ENCODE data around the gene NPTN.
A peak's percentile ranks its signal among the peaks of the same experiment; 100 is the strongest.
"Not testable (repeated sequence)": the region's sequence is repeated elsewhere in the genome, so short reads cannot be mapped to it uniquely, and the experiment has no call there.

Gene NPTN

GRCh38 chr15:73570355-73571032, 62.7 kb downstream of the NPTN start:
- ATAC-seq, result no peak

- ATAC-seq, result no peak
Observed at GRCh38 chr15:73569361-73569760, 63.8 kb downstream of the NPTN start.

DNA sequence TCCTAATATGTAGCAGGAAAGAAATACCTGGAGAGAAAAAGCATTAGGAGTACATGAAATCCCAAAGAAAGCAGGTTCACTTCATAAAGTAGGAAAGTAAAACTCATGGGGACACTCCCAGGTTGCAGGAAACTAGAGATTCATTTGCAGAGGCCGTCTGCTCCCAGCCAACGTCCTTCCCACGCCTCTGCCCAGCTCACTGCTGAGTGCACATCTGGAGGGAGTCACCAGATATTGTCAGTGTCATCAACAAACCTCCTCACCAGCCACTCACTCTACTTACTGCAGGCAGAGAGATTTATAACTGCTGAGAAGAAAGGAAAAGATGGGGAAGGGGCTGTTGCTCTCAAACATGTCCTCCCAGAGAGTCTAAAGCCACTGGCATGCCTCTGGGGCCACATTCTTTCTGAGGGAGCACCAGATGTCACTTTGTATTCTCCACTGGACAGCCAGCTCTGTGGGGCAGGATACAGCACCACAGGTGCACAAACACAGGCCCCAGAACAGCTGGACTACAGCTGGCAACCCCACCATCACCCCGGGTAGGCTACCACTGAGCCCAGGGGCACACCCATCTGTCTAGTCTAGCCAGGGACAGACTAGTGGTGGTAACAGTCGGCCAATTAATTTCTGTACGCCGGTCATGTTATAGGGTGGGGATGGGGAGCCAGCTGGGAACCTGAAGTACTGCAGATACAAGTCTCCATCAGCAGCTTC, 64.5 kb downstream of the NPTN start:
- ATAC-seq, result no peak

- no peak for ATAC-seq
Observed at GRCh38 chr15:73567020-73567419, 66.2 kb downstream of the NPTN start.

DNA sequence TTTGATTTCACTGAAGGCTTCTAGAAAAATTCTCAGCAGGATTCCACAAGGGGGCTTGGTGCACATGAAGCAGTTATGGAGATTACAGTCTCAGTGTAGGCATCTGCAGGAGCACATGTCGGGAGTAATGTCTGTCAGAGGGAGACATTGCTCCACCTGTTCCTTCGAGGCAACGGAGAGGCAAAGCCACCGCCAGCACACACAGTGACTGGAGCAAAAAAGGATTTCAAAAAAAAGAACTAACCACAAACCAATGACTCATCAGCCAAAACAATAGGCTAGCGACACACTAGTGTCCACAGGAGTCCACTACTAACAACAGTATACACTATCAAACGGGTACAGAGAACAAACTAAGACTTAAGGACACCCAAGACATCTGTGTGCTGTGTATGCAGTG, 68.9 kb downstream of the NPTN start:
- ATAC-seq, result no peak

GRCh38 chr15:73560501-73561117, 72.6 kb downstream of the NPTN start:
- no peak for ATAC-seq

DNA sequence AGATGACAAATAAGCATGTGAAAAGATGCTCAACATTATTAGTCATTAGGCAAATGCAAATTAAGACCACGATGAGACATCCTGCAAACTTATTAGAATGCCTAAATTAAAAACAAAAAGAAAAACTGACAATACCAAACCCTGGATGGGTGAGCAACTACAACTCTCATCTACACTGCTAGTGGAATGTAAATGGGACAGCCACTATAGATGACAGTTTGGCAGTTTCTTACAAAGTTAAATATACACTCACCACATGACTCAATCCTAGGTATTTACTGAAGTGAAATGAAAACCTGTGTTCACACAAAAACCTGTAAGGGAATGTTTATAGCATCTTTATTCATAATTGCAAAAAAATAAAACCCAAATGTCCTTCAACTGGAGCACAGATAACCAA, 74.7 kb downstream of the NPTN start:
- ATAC-seq, result peak in 1 of 2 donors; percentile 48

DNA sequence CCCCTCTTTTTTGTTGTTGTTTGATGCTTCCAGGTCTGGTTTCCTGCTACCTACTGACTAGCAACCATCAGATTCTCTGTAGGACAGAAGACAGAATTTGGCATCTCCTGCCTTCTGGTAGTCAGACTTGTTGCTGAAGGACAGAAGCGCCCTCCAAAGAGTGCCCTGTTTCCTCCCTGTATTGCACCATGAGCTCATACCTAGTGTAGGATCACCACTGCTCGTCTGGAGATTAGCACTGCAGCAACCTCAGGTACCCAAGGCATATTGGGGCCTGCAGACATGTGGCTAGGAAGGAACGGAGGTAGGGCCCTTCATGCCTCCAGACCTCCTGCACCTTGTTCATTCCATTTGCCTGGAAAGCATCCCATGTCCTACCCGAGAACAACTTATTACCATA, 78.1 kb downstream of the NPTN start:
- ATAC-seq, result no peak

GRCh38 chr15:73550190-73550589, 83.0 kb downstream of the NPTN start:
- ATAC-seq, result no peak

- not testable (repeated sequence) for ATAC-seq
Observed at GRCh38 chr15:73548925-73549324, 84.3 kb downstream of the NPTN start.

GRCh38 chr15:73541479-73541878, 91.7 kb downstream of the NPTN start:
- ATAC-seq, result no peak

GRCh38 chr15:73540161-73540560, 93.0 kb downstream of the NPTN start:
- ATAC-seq, result no peak

DNA sequence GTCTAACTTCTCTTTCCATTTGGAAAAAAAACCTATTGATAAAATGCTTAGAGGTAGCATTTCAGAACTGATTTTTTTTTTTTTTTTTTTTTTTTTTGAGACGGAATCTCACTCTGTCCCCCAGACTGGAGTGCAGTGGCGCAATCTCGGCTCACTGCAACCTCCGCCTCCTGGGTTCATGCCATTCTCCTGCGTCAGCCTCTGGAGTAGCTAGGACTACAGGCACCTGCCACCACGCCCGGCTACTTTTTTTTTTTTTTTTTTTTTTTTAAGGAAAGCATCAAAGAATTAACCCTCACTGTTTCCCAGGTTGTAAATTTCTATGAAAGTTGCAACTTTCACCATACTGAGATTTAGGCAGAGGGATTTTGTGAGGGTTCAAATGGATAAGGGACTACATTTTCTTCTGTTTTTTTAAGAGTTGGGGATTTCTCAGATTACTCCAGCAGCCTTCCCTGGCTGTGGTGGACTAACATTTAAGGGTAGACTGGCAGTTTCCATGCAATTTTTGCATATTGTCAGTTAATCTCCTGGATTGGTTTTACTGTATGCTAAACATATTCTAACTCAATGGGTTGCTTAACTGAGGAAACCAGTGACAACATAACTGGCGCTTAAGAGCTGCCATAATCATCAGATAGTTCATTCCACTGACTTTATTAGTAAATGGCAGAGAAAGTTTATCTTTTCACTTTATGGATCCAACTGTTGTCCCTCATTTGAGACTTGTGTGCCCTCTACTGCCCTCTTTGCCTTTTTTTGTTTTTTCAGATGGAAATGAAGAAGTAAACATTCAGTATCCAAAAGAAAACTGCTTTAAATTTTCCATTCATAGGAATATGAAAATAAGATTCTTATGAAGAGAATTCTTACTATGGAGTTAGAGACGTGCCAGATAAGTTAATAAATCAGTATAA, 93.7 kb downstream of the NPTN start:
- no peak for ATAC-seq

DNA sequence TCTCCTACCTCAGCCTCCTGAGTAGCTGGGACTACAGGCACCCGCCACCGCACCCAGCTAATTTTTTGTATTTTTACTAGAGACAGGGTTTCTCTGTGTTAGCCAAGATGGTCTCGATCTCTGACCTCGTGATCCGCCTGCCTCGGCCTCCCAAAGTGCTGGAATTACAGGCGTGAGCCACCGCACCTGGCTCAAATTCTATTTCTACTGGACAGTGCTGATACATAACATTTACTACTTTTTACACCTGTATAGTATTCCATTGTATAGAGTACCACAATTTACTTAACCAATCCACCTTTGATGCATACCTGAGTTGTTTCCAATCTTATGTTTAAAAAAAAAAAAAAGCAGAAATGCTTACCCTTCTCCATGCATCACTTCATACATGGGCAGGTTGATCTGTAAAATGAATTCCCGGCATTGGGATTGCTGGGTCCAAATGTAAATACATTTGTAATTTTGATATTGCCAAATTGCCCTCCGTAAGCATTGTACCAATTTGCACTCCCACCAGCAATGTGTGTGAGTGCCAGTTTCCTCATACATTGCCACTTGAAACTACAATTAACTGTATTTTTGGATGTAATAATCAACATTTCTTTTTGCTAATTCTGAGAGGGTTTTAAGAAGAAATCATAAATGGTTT, 94.5 kb downstream of the NPTN start:
- ATAC-seq, result no peak

DNA sequence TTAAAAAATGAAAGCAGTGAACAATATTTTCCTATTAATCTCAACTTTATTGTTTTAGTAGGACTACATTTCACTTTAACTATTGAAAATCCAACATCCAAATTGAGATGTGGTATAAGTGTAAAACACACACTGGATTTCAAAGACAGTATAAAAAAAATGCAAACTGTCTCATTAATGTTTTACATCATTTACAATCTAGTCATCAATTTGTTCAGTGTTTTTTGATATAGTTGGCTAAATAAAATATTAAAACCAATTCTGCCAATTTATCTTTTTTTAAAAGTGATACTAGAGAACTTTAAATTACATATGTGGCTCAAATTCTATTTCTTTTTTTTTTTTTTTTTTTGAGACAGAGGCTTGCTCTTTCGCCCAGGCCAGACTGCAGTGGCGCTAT, 95.1 kb downstream of the NPTN start:
- ATAC-seq, result no peak

GRCh38 chr15:73530649-73531048, 102.5 kb downstream of the NPTN start:
- ATAC-seq, result no peak

GRCh38 chr15:73527598-73527997, 105.6 kb downstream of the NPTN start:
- no peak for ATAC-seq

GRCh38 chr15:73524919-73525318, 108.3 kb downstream of the NPTN start:
- ATAC-seq, result no peak

GRCh38 chr15:73522011-73522410, 111.2 kb downstream of the NPTN start:
- no peak for ATAC-seq

- ATAC-seq, result no peak
Observed at GRCh38 chr15:73518876-73519733, 114.1 kb downstream of the NPTN start.

GRCh38 chr15:73518180-73518862, 114.9 kb downstream of the NPTN start:
- no peak for ATAC-seq
